ENCODE results near the gene HELQ. TPM values are rescaled to one million over a fixed set of nuclear protein-coding genes. Genes with fewer than 3 reads are reported as not detected.

Gene HELQ
- total and polyA plus RNA-seq, 2 of the 13 experiments (the other 11 are each of a cell fraction or from before 2014, with no cell fraction given) = 6.6 to 10.8 TPM

GRCh38 chr4:83484500-83485461 lies 29.2 kb upstream of the HELQ start, which contains the start of gene ABRAXAS1 (continued):
- no peak for TF ChIP-seq ZSCAN29 (CRISPR knock-in tag; conservative IDR thresholded peaks at IDR 0.05)
- TF ChIP-seq MYPOP (CRISPR knock-in tag; IDR thresholded peaks at IDR 0.05) = peak; percentile 94
- TF ChIP-seq SKI (IDR thresholded peaks at IDR 0.05; ENCODE audit: partially characterized antibody) = peak; percentile 22
- TF ChIP-seq ZNF646 (CRISPR knock-in tag; IDR thresholded peaks at IDR 0.05) = no peak
- TF ChIP-seq ZFP90 (CRISPR knock-in tag; IDR thresholded peaks at IDR 0.05; ENCODE audit: borderline replicate concordance) = no peak; the same call in 1 of the 2 replicates
- TF ChIP-seq ZBTB14 (CRISPR knock-in tag; IDR thresholded peaks at IDR 0.05) = peak; percentile 57
- TF ChIP-seq, protein P1, sequence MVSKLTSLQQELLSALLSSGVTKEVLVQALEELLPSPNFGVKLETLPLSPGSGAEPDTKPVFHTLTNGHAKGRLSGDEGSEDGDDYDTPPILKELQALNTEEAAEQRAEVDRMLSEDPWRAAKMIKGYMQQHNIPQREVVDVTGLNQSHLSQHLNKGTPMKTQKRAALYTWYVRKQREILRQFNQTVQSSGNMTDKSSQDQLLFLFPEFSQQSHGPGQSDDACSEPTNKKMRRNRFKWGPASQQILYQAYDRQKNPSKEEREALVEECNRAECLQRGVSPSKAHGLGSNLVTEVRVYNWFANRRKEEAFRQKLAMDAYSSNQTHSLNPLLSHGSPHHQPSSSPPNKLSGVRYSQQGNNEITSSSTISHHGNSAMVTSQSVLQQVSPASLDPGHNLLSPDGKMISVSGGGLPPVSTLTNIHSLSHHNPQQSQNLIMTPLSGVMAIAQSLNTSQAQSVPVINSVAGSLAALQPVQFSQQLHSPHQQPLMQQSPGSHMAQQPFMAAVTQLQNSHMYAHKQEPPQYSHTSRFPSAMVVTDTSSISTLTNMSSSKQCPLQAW (CRISPR knock-in tag; IDR thresholded peaks at IDR 0.05) = peak; percentile 74
- no peak for TF ChIP-seq ZNF513 (CRISPR knock-in tag; conservative IDR thresholded peaks at IDR 0.05)
- no peak for TF ChIP-seq SMARCC2 (IDR thresholded peaks at IDR 0.05)
- peak; percentile 95 for TF ChIP-seq ZNF891 (CRISPR knock-in tag; IDR thresholded peaks at IDR 0.05)
- TF ChIP-seq ZNF326 (CRISPR knock-in tag; IDR thresholded peaks at IDR 0.05; ENCODE audit: borderline replicate concordance) = no peak
- no peak for TF ChIP-seq ONECUT2 (CRISPR knock-in tag; IDR thresholded peaks at IDR 0.05)
- TF ChIP-seq ZNF580 (CRISPR knock-in tag; IDR thresholded peaks at IDR 0.05; ENCODE audit: borderline replicate concordance, low read depth) = no peak
- no peak for TF ChIP-seq PHF5A (CRISPR knock-in tag; IDR thresholded peaks at IDR 0.05; ENCODE audit: low read depth, unreplicated experiment)
- TF ChIP-seq FOXK1 (CRISPR knock-in tag; IDR thresholded peaks at IDR 0.05; ENCODE audit: borderline replicate concordance, low read depth) = no peak; the same call in 1 of the 2 replicates
